CD4-positive, alpha-beta T cell treated with Interleukin-17A for 4 hours (primary cell): ENCODE results near the gene LARP4B.
"Not testable (repeated sequence)": the region's sequence is repeated elsewhere in the genome, so short reads cannot be mapped to it uniquely, and the experiment has no call there.

ENCODE experiments used
- DNase-seq: peaks from one replicate; pipeline ENCODE4 v3.0.0-alpha.2; 2020; ENCODE audit warnings: mixed read lengths

LARP4B gene

GRCh38 chr10:785089-785860, 146.2 kb downstream of the LARP4B start:
- DNase-seq, result no peak

- peak; percentile 20 for DNase-seq
Measured at GRCh38 chr10:784403-785088, 147.0 kb downstream of the LARP4B start.

GRCh38 chr10:782751-783648, 148.5 kb downstream of the LARP4B start:
- no peak for DNase-seq

GRCh38 chr10:780536-781524, 150.7 kb downstream of the LARP4B start:
- no peak for DNase-seq

- DNase-seq, result no peak
Measured at GRCh38 chr10:778626-779330, 152.7 kb downstream of the LARP4B start.

GRCh38 chr10:777913-778479, 153.5 kb downstream of the LARP4B start:
- no peak for DNase-seq

GRCh38 chr10:776772-777171, 154.7 kb downstream of the LARP4B start:
- no peak for DNase-seq

GRCh38 chr10:775245-776075, 156.0 kb downstream of the LARP4B start:
- DNase-seq, result no peak

- DNase-seq, result no peak
Measured at GRCh38 chr10:774661-775244, 156.8 kb downstream of the LARP4B start.

- no peak for DNase-seq
Measured at GRCh38 chr10:774223-774622, 157.3 kb downstream of the LARP4B start.

GRCh38 chr10:773562-774161, 157.8 kb downstream of the LARP4B start:
- DNase-seq, result no peak

- DNase-seq, result no peak
Measured at GRCh38 chr10:772227-772637, 159.3 kb downstream of the LARP4B start.

- no peak for DNase-seq
Measured at GRCh38 chr10:771647-772046, 159.9 kb downstream of the LARP4B start.

- no peak for DNase-seq
Measured at GRCh38 chr10:770975-771374, 160.5 kb downstream of the LARP4B start.

- DNase-seq, result not testable (repeated sequence)
Measured at GRCh38 chr10:770048-770712, 161.3 kb downstream of the LARP4B start.

GRCh38 chr10:767794-768193, 163.7 kb downstream of the LARP4B start:
- no peak for DNase-seq

GRCh38 chr10:767211-767610, 164.3 kb downstream of the LARP4B start:
- no peak for DNase-seq

- DNase-seq, result no peak
Measured at GRCh38 chr10:761376-761775, 170.1 kb downstream of the LARP4B start.

- no peak for DNase-seq
Measured at GRCh38 chr10:760622-761021, 170.9 kb downstream of the LARP4B start.
